GM12864 (cell line): ENCODE data around the gene KMT5C.
A peak's percentile ranks its signal among the peaks of the same experiment; 100 is the strongest.

Source experiments
- DNase-seq: peaks from one replicate; pipeline ENCODE4 v3.0.0-alpha.2; 2011; ENCODE audit warnings: low read depth
- H3K4me3 ChIP-seq: 2 replicates; pipeline ENCODE4 v1.5.1; 2011; ENCODE audit warnings: mild to moderate bottlenecking, low read depth, low read length, control low read depth
- TF ChIP-seq, protein P1 (sequence below): IDR thresholded peaks from 2 replicates; pipeline ENCODE4 v1.5.1; 2011; ENCODE audit warnings: low read depth, mild to moderate bottlenecking, moderate library complexity, low read length, control low read depth, inconsistent platforms; ENCODE audit errors: missing control alignments

Gene KMT5C

GRCh38 chr19:55354698-55355212 is 15.1 kb downstream of the KMT5C start, which contains the start of gene COX6B2:
COX6B2 (minus strand) TSS chr19:55354719; CDS start chr19:55354521, 198 bp downstream.
- DNase-seq: no peak
- TF ChIP-seq, protein P1, sequence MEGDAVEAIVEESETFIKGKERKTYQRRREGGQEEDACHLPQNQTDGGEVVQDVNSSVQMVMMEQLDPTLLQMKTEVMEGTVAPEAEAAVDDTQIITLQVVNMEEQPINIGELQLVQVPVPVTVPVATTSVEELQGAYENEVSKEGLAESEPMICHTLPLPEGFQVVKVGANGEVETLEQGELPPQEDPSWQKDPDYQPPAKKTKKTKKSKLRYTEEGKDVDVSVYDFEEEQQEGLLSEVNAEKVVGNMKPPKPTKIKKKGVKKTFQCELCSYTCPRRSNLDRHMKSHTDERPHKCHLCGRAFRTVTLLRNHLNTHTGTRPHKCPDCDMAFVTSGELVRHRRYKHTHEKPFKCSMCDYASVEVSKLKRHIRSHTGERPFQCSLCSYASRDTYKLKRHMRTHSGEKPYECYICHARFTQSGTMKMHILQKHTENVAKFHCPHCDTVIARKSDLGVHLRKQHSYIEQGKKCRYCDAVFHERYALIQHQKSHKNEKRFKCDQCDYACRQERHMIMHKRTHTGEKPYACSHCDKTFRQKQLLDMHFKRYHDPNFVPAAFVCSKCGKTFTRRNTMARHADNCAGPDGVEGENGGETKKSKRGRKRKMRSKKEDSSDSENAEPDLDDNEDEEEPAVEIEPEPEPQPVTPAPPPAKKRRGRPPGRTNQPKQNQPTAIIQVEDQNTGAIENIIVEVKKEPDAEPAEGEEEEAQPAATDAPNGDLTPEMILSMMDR: no peak
- H3K4me3 ChIP-seq: peak within 1 kb of the TSS; percentile 32

DNA sequence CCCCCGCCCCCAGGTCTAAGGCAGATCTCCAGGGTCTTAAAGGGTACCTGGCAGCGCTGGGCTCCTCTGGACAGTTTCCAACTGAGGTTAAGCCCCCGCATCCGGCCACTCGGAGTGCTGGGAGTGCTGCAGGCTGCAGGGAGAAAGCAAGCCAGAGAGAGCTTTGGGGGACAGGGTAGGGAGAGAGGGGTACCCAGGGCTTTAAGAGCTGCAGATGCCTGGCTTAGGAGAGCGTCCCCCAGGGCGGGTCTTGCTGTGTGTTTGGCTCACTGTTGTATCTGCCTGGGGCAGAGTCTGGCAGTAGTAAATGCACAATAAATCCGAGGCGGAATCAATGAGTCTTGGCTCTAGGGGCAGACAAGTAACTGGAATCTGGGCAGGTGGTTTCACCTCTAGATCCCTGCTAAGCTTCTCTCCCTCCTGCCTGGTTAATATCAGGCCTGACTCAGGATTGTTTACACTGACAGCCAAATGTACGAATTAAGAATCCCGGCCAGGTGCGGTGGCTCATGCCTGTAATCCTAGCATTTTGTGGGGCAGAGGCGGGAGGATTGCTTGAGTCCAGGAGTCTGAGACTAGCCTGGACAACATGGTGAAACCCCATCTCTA is 15.6 kb downstream of the KMT5C start:
- no peak for DNase-seq
- TF ChIP-seq, protein P1: no peak
- no peak overlapping the region for H3K4me3 ChIP-seq

GRCh38 chr19:55358493-55358892 is 18.8 kb downstream of the KMT5C start:
- H3K4me3 ChIP-seq: no peak overlapping the region

GRCh38 chr19:55358943-55359908 is 19.6 kb downstream of the KMT5C start:
- TF ChIP-seq, protein P1: no peak
- no peak for DNase-seq

More at GRCh38 chr19:55358493-55358892, 18.8 kb downstream of the KMT5C start:
- no peak for DNase-seq
- TF ChIP-seq, protein P1: no peak

GRCh38 chr19:55360902-55361301 is 21.2 kb downstream of the KMT5C start:
- no peak overlapping the region for H3K4me3 ChIP-seq
- no peak for DNase-seq
- TF ChIP-seq, protein P1: no peak

More at GRCh38 chr19:55358943-55359908, 19.6 kb downstream of the KMT5C start:
- no peak overlapping the region for H3K4me3 ChIP-seq

GRCh38 chr19:55362174-55362989 is 22.7 kb downstream of the KMT5C start:
- H3K4me3 ChIP-seq: no peak overlapping the region
- DNase-seq: no peak
- TF ChIP-seq, protein P1: no peak
